HUES48 (cell line): Measurements from ENCODE around the gene VAMP5.
"Not testable (repeated sequence)": the region's sequence is repeated elsewhere in the genome, so short reads cannot be mapped to it uniquely, and the experiment has no call there.

Experiments used
- H3K27ac ChIP-seq: one replicate; pipeline ENCODE4 v1.7.0; 2013; ENCODE audit warnings: low read depth, low read length, inconsistent platforms
- H3K27me3 ChIP-seq: 2 replicates; pipeline ENCODE4 v1.6.1; 2013; ENCODE audit warnings: mild to moderate bottlenecking, low read length; ENCODE audit not compliant: control insufficient read depth, insufficient read depth
- H3K36me3 ChIP-seq: 2 replicates; pipeline ENCODE4 v1.6.1; 2013; ENCODE audit warnings: low read length; ENCODE audit not compliant: control insufficient read depth, insufficient read depth
- H3K4me1 ChIP-seq: 2 replicates; pipeline ENCODE4 v1.6.1; 2013; ENCODE audit warnings: mild to moderate bottlenecking, low read length; ENCODE audit not compliant: control insufficient read depth, insufficient read depth
- H3K4me3 ChIP-seq: 2 replicates; pipeline ENCODE4 v1.5.1; 2013; ENCODE audit warnings: mild to moderate bottlenecking, low read depth, low read length
- H3K9ac ChIP-seq: 2 replicates; pipeline ENCODE4 v1.6.1; 2013; ENCODE audit warnings: mild to moderate bottlenecking, low read depth, low read length, moderate library complexity
- H3K9me3 ChIP-seq: 2 replicates; pipeline ENCODE4 v1.6.1; 2013; ENCODE audit warnings: low read length; ENCODE audit not compliant: control insufficient read depth, insufficient read depth

Gene VAMP5

DNA sequence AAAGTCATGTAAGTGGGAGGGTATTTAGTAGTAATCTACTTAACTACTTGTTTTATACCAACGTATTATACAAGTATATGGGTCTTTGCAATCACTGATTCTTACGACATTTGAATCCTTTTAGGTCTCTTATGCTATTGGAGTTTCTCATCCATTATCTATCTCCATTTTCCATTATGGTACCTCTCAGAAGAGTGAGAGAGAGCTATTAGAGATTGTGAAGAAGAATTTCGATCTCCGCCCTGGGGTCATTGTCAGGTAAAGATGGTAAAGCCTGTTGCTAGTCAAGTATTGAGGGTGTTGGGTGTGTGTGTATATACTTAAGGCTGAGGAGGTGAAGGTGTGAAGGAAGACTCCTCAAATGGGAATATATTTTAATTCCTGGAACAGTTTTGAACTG is 41.5 kb upstream of the VAMP5 start:
- H3K9me3 ChIP-seq, result no peaks in the 10 kb centered on the region
- no peak overlapping the region for H3K4me3 ChIP-seq
- no peaks in the 10 kb centered on the region for H3K27me3 ChIP-seq
- no peak overlapping the region for H3K27ac ChIP-seq
- H3K4me1 ChIP-seq, result peaks cover 14% of the 10 kb centered on the region; the same call in 1 of the 2 replicates
- H3K36me3 ChIP-seq, result peaks cover 57% of the 10 kb centered on the region
- H3K9ac ChIP-seq, result no peak overlapping the region

DNA sequence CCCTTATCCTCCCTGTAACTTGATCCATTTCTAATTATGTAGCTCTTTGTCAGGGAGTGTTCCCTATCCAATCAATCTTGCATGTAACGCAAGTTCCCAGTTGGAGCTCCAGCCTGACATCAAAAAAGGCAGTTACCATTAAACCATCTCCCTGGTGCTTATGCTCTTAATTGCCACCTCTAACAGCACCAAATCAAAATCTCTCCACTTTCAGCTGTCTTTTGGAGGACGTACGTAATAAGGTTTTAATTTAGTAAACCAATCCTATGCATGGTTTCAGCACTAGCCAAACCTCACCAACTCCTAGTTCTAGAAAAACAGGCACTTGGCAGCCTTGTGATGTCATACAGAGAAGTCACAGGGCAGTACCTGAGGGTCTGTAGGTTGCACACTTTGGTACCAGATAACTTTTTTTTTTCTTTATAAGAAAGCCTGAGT is 40.0 kb upstream of the VAMP5 start:
- not testable (repeated sequence) for H3K9ac ChIP-seq, H3K9me3 ChIP-seq, H3K27me3 ChIP-seq, H3K4me3 ChIP-seq
- Histone ChIP-seq H3K27ac (peak overlapping the region; percentile 32), H3K36me3 (peaks cover 63% of the 10 kb centered on the region), H3K4me1 (peaks cover 14% of the 10 kb centered on the region; the same call in 1 of the 2 replicates)

DNA sequence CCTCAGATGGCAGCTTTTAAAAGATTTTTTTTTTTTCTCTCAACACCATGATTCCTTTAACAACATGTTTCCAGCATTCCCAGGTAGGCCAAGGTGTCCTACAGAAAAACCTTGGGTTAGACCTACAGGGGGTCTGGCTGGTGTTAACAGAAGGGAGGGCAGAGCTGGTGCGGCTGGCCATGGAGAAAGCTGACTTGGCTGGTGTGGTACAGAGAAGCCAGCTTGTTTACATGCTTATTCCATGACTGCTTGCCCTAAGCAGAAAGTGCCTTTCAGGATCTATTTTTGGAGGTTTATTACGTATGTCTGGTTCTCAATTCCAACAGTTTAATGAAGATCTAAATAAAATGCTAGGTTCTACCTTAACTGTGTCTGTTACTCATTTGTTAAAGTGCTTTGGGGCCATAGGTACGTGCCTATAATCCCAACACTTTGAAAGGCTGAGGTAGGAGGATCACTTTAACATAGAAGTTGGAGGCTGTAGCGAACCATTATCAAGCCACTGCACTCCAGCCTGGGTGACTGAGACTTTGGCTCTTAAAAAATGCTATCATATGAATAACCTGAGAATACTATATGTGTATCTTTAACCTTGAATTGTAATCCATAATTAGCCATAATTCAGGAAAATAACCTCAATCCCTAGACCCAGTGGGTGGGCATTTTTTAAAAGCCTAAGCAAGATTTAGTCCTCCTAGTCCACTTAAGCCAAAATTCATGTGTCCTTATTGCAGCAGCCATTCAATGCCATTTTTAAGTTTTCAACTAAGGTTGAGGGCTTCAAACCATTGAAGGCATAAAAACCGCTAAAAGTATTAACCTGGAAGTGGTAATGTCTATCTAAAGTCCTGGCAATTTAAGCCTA is 39.1 kb upstream of the VAMP5 start:
- not testable (repeated sequence) for H3K4me3 ChIP-seq, H3K27me3 ChIP-seq, H3K9ac ChIP-seq, H3K9me3 ChIP-seq
- Histone ChIP-seq H3K27ac (peak overlapping the region; percentile 43), H3K4me1 (peaks cover 14% of the 10 kb centered on the region; the same call in 1 of the 2 replicates), H3K36me3 (peaks cover 71% of the 10 kb centered on the region)

DNA sequence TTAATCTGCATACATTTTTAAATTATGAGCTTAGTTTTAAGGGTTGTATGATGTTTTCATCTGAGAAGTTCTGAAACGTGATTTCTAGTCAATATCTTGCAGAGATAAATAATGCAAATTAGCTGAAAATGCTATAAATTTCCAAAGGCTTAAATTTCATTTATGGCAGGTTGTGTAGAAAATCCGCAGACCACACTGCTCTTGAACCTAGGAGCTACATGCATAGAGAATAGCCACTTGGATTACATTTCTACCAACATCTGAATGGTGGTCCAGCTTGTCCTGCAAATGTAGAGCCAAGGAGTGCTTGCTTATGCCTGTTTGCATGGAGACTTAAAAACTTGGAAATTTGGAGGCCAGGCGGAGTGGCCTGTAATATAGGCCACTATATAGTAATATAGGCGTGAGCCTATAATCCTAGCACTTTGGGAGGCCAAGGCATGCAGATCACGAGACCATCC is 38.4 kb upstream of the VAMP5 start:
- peaks cover 73% of the 10 kb centered on the region for H3K36me3 ChIP-seq
- no peaks in the 10 kb centered on the region for H3K27me3 ChIP-seq
- no peaks in the 10 kb centered on the region for H3K9me3 ChIP-seq
- H3K4me3 ChIP-seq, result no peak overlapping the region
- H3K27ac ChIP-seq, result peak overlapping the region; percentile 43
- peaks cover 14% of the 10 kb centered on the region; the same call in 1 of the 2 replicates for H3K4me1 ChIP-seq
- no peak overlapping the region for H3K9ac ChIP-seq

DNA sequence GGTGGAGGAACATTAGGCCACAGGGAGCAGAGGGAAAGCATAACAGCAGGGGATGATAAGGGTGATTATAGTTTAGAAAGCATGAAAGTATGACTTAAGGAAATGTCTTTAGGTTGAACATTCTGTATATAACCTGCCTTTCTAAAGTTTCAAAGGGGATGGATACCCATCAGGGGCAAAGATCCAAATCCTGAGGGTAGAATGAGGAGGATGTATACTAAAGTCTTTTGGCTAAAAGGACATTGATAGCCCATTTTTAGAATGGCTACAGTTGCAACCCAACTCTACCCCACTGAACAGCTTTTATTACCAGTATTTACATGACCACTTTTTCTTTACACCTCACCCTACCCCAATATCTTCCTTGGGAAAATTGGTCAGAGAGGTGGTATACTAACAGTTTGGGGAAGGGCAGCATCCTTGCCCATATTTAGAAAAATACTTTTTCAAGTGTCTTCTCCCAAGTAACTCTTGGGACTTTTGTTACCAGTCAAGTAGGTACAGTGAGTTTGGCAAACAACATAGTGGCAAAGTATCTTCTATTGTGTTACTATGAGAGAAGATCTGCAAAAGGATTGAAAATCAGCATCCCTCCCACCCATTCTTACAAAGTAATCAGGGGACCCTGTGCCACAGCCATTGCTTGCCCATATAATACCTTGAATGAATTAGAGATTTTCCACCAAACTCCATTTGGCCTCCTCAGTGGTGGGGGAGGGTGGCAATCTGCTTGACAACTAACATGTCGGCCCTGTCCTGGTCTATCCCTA is 37.0 kb upstream of the VAMP5 start:
- Histone ChIP-seq H3K27ac (peak overlapping the region; percentile 21), H3K4me1 (no peaks in the 10 kb centered on the region; the same call in 1 of the 2 replicates), H3K4me3 (no peak overlapping the region), H3K9ac (no peak overlapping the region), H3K27me3 (no peaks in the 10 kb centered on the region), H3K36me3 (peaks cover 71% of the 10 kb centered on the region), H3K9me3 (no peaks in the 10 kb centered on the region)

DNA sequence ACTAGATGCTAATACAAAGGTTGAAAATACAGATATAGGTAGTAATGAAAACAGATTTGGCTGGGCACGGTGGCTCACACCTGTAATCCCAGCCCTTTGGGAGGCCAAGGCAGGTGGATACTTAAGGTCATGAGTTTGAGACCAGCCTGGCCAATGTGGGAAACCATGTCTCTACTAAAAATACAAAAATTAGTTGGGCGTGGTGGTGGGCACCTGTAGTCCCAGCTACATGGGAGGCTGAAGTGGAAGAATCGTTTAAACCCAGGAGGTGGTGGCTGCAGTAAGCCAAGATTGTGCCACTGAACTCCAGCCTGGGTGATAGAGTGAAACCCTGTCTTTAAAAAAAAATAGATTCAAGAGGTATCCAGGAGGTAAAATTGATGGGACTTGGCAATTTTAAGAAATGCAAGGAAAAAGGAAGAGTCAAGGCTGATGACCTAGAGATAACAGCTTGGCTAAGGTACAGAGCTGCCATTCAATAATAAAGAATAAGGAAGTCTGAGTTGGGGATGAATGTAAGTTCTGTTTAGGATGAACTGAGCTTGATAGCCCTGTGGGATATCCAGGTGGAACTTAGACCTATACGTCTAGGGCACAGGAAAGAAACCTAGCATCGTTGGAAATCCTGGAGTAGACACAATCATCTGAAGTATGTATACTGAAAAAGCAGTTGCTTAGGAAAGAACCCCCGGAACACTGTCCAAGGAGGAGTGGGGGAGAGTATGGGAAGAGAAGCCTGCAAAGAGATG is 36.2 kb upstream of the VAMP5 start:
- Histone ChIP-seq H3K4me1 (no peaks in the 10 kb centered on the region), H3K27ac (no peak overlapping the region), H3K36me3 (peaks cover 71% of the 10 kb centered on the region)

DNA sequence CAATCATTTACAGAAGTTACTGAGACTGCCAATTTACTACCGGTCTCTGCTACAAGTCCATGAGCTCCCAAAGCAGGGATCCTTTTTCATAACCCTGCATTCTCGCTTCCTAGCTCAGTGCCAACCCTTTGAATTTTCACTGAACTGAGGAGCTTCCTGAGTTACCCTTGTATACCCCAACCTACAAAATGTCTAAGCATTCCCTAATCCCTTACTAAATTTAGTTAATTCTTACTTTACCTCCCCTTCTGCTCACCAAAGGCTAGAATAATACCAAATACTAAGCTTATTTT is 35.7 kb upstream of the VAMP5 start:
- no peaks in the 10 kb centered on the region for H3K4me1 ChIP-seq
- peaks cover 69% of the 10 kb centered on the region for H3K36me3 ChIP-seq
- H3K9ac ChIP-seq, result no peak overlapping the region
- H3K27ac ChIP-seq, result no peak overlapping the region
- H3K4me3 ChIP-seq, result no peak overlapping the region
- H3K27me3 ChIP-seq, result no peaks in the 10 kb centered on the region
- H3K9me3 ChIP-seq, result no peaks in the 10 kb centered on the region

More for the DNA sequence above, 36.2 kb upstream of the VAMP5 start:
- Histone ChIP-seq H3K9ac (no peak overlapping the region), H3K9me3 (no peaks in the 10 kb centered on the region), H3K27me3 (no peaks in the 10 kb centered on the region), H3K4me3 (no peak overlapping the region)

DNA sequence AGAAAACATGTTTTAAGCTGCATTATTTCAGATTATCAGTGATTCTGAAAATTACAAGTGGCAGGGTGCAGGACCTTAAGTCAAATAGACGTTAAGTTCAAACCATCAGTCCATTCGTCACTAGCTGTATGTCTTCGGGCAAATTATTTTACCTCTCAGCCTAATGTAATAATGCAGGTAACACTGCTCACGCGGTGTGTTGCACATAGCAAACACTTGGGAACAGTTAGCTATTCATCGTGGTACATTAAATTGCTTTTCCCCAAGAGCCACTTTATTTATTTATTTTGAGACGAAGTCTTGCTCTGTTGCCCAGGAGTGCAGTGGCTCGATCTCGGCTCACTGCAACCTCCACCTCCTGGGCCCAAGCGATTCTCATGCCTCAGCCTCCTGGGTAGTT is 35.1 kb upstream of the VAMP5 start:
- Histone ChIP-seq H3K9me3 (no peaks in the 10 kb centered on the region), H3K4me3 (no peak overlapping the region), H3K4me1 (no peaks in the 10 kb centered on the region), H3K36me3 (peaks cover 68% of the 10 kb centered on the region), H3K9ac (no peak overlapping the region), H3K27me3 (no peaks in the 10 kb centered on the region), H3K27ac (no peak overlapping the region)

DNA sequence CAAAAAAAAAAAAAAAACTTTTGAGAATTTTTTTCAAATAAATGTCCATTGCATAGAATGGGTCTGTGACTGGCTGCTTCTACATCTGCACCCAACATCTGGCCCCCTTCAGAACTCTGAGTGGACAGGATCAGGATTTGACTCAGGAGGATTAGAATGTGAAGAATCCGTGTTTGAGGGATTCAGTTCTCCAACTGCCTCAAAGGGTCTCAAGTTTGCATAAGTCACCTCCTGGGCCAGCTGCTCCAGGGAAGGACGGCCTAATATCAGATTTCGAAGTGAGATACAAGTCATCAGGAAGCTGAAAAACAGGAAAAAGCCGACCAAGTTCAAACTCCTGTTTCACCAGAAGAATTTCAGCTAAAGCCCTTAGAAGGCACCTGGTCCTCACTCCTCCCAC is 34.4 kb upstream of the VAMP5 start:
- Histone ChIP-seq H3K4me1 (no peaks in the 10 kb centered on the region), H3K9ac (no peak overlapping the region), H3K9me3 (no peaks in the 10 kb centered on the region), H3K36me3 (peaks cover 68% of the 10 kb centered on the region), H3K27me3 (no peaks in the 10 kb centered on the region), H3K27ac (peak overlapping the region; percentile 9), H3K4me3 (no peak overlapping the region)

DNA sequence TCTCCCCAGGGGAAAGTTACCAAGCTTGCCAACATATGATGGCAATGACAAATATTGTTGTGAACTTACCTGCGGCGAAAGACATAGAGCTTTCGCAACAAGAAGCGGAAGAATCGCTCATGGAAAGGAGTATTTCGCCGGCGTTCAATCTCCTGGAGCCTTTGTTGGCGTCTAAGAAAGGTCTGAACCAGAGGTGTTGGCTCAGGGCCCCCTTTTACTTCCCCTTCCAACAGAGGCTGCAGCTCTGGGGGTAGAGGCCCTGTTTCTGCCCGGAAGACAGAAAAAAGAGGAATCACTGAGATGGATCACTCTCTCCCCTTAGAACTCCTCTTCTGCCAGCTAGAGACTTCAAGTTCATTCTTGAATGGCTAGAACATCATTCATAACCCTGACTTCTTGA is 33.7 kb upstream of the VAMP5 start:
- no peaks in the 10 kb centered on the region for H3K4me1 ChIP-seq
- H3K27ac ChIP-seq, result peak overlapping the region; percentile 8
- H3K4me3 ChIP-seq, result no peak overlapping the region
- peaks cover 68% of the 10 kb centered on the region for H3K36me3 ChIP-seq
- no peaks in the 10 kb centered on the region for H3K9me3 ChIP-seq
- H3K27me3 ChIP-seq, result no peaks in the 10 kb centered on the region
- H3K9ac ChIP-seq, result no peak overlapping the region
